H1 (cell line): ENCODE data around the gene FGF18.

Source experiments
- BRCA1 ChIP-seq: IDR thresholded peaks from 2 replicates; pipeline ENCODE4 v1.6.1; 2012; ENCODE audit warnings: low read depth, low read length, improper control_type of control experiment
- CTCF ChIP-seq, 3 experiments: IDR thresholded peaks; 1 replicate in 2 of 3; 2 replicates in 1 of 3; pipeline versions ENCODE4 v1.5.1 to v1.6.1; 2011; ENCODE audit warnings: low read length in 3 of 3, mild to moderate bottlenecking in 3 of 3, inconsistent platforms in 2 of 3, low read depth in 1 of 3, moderate library complexity in 1 of 3; ENCODE audit not compliant: insufficient read depth in 1 of 3; ENCODE audit errors: control extremely low read depth in 1 of 3
- JUND ChIP-seq: IDR thresholded peaks from 2 replicates; pipeline ENCODE4 v1.6.1; 2011; ENCODE audit warnings: mild to moderate bottlenecking, improper control_type of control experiment, low read length

- TF ChIP-seq JUND = no peak
- TF ChIP-seq BRCA1 = no peak
- TF ChIP-seq CTCF (IDR thresholded peaks at IDR 0.05; ENCODE audit: control extremely low read depth in 1 of 3, insufficient read depth in 1 of 3, low read depth in 1 of 3, low read length in 3 of 3) = no peak
Observed at GRCh38 chr5:171445644-171446516, 26.4 kb downstream of the FGF18 start.
